Mammary epithelial cell (primary cell): ENCODE measurements around the gene CD300A.

Experiments used
- EZH2 ChIP-seq: IDR thresholded peaks from 2 replicates; pipeline ENCODE4 v1.6.1; 2012; ENCODE audit warnings: low read length, inconsistent platforms, borderline replicate concordance
- TF ChIP-seq, protein P1 (sequence below), 2 donors: IDR thresholded peaks in 1 of 2; conservative IDR thresholded peaks in 1 of 2; 2 replicates each; pipeline ENCODE4 v1.5.1; 2011 to 2012; ENCODE audit warnings: inconsistent platforms in 2 of 2, low read length in 2 of 2, mild to moderate bottlenecking in 2 of 2, control low read depth in 1 of 2, low read depth in 1 of 2; ENCODE audit not compliant: insufficient read depth in 1 of 2; ENCODE audit errors: extremely low read depth in 1 of 2

DNA sequence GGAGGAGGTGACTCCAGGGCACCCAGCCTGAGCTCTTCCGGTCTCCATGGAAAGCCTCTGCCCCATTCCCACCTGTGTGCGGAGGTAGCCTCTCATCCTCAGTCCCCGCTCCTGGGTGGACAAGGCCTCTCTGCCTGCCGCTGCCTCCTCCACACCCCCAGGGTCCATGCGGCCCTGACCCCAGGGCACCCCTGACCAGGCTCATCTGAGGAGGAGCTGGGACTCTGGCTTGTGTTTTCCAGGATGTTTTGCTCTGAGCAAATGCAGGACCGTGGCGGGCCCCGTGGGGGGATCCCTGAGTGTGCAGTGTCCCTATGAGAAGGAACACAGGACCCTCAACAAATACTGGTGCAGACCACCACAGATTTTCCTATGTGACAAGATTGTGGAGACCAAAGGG lies 6.9 kb downstream of the CD300A start:
- TF ChIP-seq EZH2: no peak
- TF ChIP-seq, protein P1, sequence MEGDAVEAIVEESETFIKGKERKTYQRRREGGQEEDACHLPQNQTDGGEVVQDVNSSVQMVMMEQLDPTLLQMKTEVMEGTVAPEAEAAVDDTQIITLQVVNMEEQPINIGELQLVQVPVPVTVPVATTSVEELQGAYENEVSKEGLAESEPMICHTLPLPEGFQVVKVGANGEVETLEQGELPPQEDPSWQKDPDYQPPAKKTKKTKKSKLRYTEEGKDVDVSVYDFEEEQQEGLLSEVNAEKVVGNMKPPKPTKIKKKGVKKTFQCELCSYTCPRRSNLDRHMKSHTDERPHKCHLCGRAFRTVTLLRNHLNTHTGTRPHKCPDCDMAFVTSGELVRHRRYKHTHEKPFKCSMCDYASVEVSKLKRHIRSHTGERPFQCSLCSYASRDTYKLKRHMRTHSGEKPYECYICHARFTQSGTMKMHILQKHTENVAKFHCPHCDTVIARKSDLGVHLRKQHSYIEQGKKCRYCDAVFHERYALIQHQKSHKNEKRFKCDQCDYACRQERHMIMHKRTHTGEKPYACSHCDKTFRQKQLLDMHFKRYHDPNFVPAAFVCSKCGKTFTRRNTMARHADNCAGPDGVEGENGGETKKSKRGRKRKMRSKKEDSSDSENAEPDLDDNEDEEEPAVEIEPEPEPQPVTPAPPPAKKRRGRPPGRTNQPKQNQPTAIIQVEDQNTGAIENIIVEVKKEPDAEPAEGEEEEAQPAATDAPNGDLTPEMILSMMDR (conservative IDR thresholded peaks at IDR 0.05 in 1 of 2, IDR thresholded peaks at IDR 0.05 in 1 of 2; ENCODE audit: extremely low read depth in 1 of 2, insufficient read depth in 1 of 2, low read depth in 1 of 2, low read length in 2 of 2): no peak
